Spleen (tissue), 11 donors: ENCODE measurements around the gene VAMP1. TPM values are rescaled to one million over a fixed set of nuclear protein-coding genes. Genes with fewer than 3 reads are reported as not detected.

Source experiments
- DNase-seq: peaks from one replicate; pipeline ENCODE4 v3.0.0-alpha.2; 2020
- H3K27ac ChIP-seq, 8 donors: fragments of 200-600 bp; sonication (generic) in 7 of 8; 1 replicate in 4 of 8; 2 replicates in 4 of 8; pipeline versions ENCODE4 v1.5.0 to v1.8.0; 2016 to 2021; ENCODE audit warnings: inconsistent platforms in 4 of 8, mild to moderate bottlenecking in 4 of 8, moderate library complexity in 1 of 8
- H3K27me3 ChIP-seq, 7 donors: fragments of 200-600 bp; sonication (generic) in 6 of 7; replicated peaks in 1 of 7; 1 replicate in 4 of 7; 2 replicates in 3 of 7; pipeline versions ENCODE4 v1.5.0 to v1.8.0; 2016 to 2021; ENCODE audit warnings: inconsistent platforms in 3 of 7, mild to moderate bottlenecking in 1 of 7
- H3K36me3 ChIP-seq, 6 donors: fragments of 200-600 bp; sonication (generic) in 5 of 6; 1 replicate in 4 of 6; 2 replicates in 2 of 6; pipeline versions ENCODE4 v1.5.0 to v1.8.0; 2016 to 2021; ENCODE audit warnings: inconsistent platforms in 2 of 6
- H3K4me1 ChIP-seq, 6 donors: fragments of 200-600 bp; sonication (generic) in 5 of 6; 1 replicate in 3 of 6; 2 replicates in 3 of 6; pipeline versions ENCODE4 v1.5.0 to v1.8.0; 2016 to 2021; ENCODE audit warnings: inconsistent platforms in 3 of 6
- H3K4me3 ChIP-seq, 8 donors: fragments of 200-600 bp; sonication (generic) in 7 of 8; 1 replicate in 4 of 8; 2 replicates in 4 of 8; pipeline versions ENCODE4 v1.5.0 to v1.8.0; 2016 to 2021; ENCODE audit warnings: inconsistent platforms in 4 of 8, mild to moderate bottlenecking in 4 of 8, moderate library complexity in 2 of 8
- H3K9me3 ChIP-seq, 8 donors: fragments of 200-600 bp; sonication (generic) in 7 of 8; 1 replicate in 4 of 8; 2 replicates in 4 of 8; pipeline versions ENCODE4 v1.5.0 to v1.8.0; 2016 to 2021; ENCODE audit warnings: inconsistent platforms in 4 of 8
- CTCF ChIP-seq, 11 experiments: fragments of 200-600 bp in 7 of 11; fragments of 450-650 bp in 4 of 11; sonication (generic) in 4 of 11; IDR thresholded peaks in 8 of 11; conservative IDR thresholded peaks in 3 of 11; 1 replicate in 7 of 11; 2 replicates in 4 of 11; pipeline versions ENCODE4 v1.4.0 to v1.8.0; 2016 to 2021; ENCODE audit warnings: antibody characterized with exemption in 11 of 11, inconsistent platforms in 4 of 11, mild to moderate bottlenecking in 1 of 11
- POLR2A ChIP-seq, 3 donors: fragments of 450-650 bp; IDR thresholded peaks; one replicate each; pipeline ENCODE4 v1.5.1; 2017; ENCODE audit warnings: antibody characterized with exemption in 3 of 3, mild to moderate bottlenecking in 1 of 3
- POLR2AphosphoS5 ChIP-seq, 3 donors: sonication (generic); formaldehyde crosslinking; IDR thresholded peaks; one replicate each; pipeline ENCODE4 v1.5.1; 2017; ENCODE audit warnings: antibody characterized with exemption in 3 of 3
- WGBS, 5 donors: extraction: QIAGEN DNeasy Blood & Tissue Kit in 3 of 5; methylation state at CpG; one replicate each; pipeline versions ENCODE4 v1.1.5 to v1.1.7; 2013 to 2018; 5-methylcytosine and 5-hydroxymethylcytosine counted together
- intact Hi-C: fragments of 100-400 bp; cut with DNase I; formaldehyde crosslinking; loops from one replicate; pipeline ENCODE4 v1.15.0; 2023; ENCODE audit warnings: low total_unique reads
- polyA plus RNA-seq, 3 donors: library from polyadenylated mRNA; stranded (reverse); fragments of 200-250 nt; gene quantifications; one replicate each; pipeline ENCODE4 v1.2.1, GENCODE V29; 2013
- total RNA-seq, 7 donors: library from RNA; depleted of rRNA in 3 of 7; stranded (reverse); fragments of >200 nt in 3 of 7; fragmentation: NEBNext Ultra II Directional in 4 of 7; extraction: Animal tissue kit (Norgen Biotek cat#: 25700) in 4 of 7; gene quantifications; one replicate each; pipeline versions ENCODE4 v1.1.0 to v1.2.1, GENCODE V29; 2016 to 2021
- donor health status: healthy with polysubstance abuse.
- donor health status: DM: no; HTN: no; CAD: no; lungs with moderate emphysema.
- donor health status: DM: no; HTN: no; CAD: no.
- donor health status: Bipolar disorder and iron deficiency.
- donor health status: healthy.
- donor health status: DM: no; HTN: no; CAD: no.
- donor health status: DM: yes; HTN: yes; CAD: no.

Gene VAMP1
- total and polyA plus RNA-seq, 10 donors: 11.0 to 32.5 (median 21.0) TPM

DNA sequence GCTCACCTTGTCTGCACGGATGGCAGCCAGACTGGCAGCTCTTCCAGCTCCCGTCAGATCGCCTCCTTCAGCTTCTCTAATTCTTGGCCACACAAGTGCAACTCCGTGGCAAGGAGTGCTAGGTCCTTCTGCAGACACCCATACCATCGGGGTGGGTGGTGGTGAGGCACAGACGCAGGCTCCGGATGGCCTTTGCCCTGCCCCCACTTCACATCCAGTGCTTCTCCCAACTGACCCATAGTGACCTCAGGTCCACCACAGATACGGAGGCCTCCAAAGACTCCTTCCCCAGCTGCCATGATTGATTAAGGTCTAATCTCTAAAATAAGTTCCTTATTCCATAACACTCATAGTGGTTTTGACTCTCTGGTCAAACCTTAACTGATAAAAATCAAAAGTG, 45.6 kb downstream of the VAMP1 start:
- intact Hi-C loops: loop anchor here (5.0 kb wide), 3 partner anchors 37 to 112 kb away; partner anchors contain the start of gene VAMP1
- Histone ChIP-seq H3K9me3 (no peaks in the 10 kb centered on the region), H3K36me3 (no peaks in the 10 kb centered on the region), H3K4me3 (no peak overlapping the region), H3K27me3 (no peaks in the 10 kb centered on the region), H3K27ac (peak overlapping the region in 3 of 8 donors; percentile 82 to 88 (median 86)), H3K4me1 (peaks cover 4 to 64% (median 40%) of the 10 kb centered on the region in 6 donors)
- no peak for DNase-seq
- TF ChIP-seq CTCF (IDR thresholded peaks at IDR 0.05 in 8 of 11, conservative IDR thresholded peaks at IDR 0.05 in 3 of 11) (no peak), POLR2AphosphoS5 (IDR thresholded peaks at IDR 0.05) (no peak), POLR2A (IDR thresholded peaks at IDR 0.05) (no peak)
- WGBS, 5 donors: 78 to 91% (median 83%) methylated on average over 7 to 8 of the region's 8 CpGs

- Histone ChIP-seq H3K9me3 (no peaks in the 10 kb centered on the region), H3K4me1 (peaks cover 4 to 59% (median 38%) of the 10 kb centered on the region in 6 donors), H3K36me3 (no peaks in the 10 kb centered on the region), H3K4me3 (peak overlapping the region in 1 of 8 donors; percentile 20), H3K27me3 (no peaks in the 10 kb centered on the region), H3K27ac (peak overlapping the region in 4 of 8 donors; percentile 42 to 88 (median 64))
- no peak for DNase-seq
- 43 to 66% (median 49%) methylated on average over 6 of the region's 6 CpGs for WGBS, 5 donors
- TF ChIP-seq POLR2A (IDR thresholded peaks at IDR 0.05): no peak
- TF ChIP-seq POLR2AphosphoS5 (IDR thresholded peaks at IDR 0.05): peak in 1 of 3 donors; percentile 1
- intact Hi-C loops: loop anchor here (5.0 kb wide), 2 partner anchors 48 to 113 kb away; partner anchors contain the start of gene VAMP1
Measured at GRCh38 chr12:6424008-6424347, 46.5 kb downstream of the VAMP1 start.

DNA sequence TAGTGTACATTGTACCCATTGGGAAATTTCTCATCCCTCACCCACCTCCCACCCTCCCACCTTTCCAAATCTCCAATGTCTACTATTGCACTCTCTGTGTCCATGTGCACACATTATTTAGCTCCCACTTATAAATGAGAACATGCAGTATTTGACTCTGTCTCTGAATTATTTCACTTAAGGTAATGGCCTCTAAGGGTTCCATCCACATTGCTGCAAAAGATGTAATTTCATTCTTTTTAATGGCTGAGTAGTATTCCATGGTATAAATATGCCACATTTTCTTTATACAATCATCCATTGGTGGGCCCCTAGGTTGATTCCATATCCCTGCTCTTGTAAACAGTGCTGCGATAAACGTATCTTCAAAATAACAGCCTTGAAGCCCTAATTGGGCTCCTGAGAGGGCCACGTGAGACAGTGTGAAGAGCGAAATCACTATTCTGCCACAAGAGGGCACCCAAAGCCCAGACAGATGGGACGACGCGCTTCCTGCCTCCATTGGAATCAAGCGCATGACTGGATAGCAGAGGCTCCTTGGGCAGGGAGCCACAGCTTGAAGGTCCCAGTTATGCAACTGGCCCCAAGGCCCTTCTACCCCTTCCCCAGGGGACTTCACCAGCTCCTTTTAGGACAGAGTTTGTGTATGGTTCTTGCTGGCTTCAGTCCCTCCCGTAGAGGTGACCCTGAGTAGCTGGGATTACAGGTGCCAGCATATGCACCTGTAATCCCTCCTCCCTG, 47.0 kb downstream of the VAMP1 start:
- H3K27ac ChIP-seq: peak overlapping the region in 4 of 8 donors; percentile 42 to 88 (median 64)
- DNase-seq: peak; percentile 90
- peak; percentile 89 to 98 (median 92) for TF ChIP-seq CTCF (IDR thresholded peaks at IDR 0.05 in 8 of 11, conservative IDR thresholded peaks at IDR 0.05 in 3 of 11)
- peak; percentile 21 to 88 (median 78) for TF ChIP-seq POLR2AphosphoS5 (IDR thresholded peaks at IDR 0.05)
- no peak for TF ChIP-seq POLR2A (IDR thresholded peaks at IDR 0.05)

GRCh38 chr12:6420364-6420763, 50.1 kb downstream of the VAMP1 start:
- H3K27me3 ChIP-seq: no peaks in the 10 kb centered on the region
- WGBS, 5 donors: 85 to 97% (median 93%) methylated on average over 4 of the region's 4 CpGs
- no peaks in the 10 kb centered on the region for H3K36me3 ChIP-seq
- H3K27ac ChIP-seq: no peak overlapping the region
- TF ChIP-seq POLR2AphosphoS5 (IDR thresholded peaks at IDR 0.05) (no peak), POLR2A (IDR thresholded peaks at IDR 0.05) (no peak), CTCF (IDR thresholded peaks at IDR 0.05 in 8 of 11, conservative IDR thresholded peaks at IDR 0.05 in 3 of 11) (no peak)
- intact Hi-C loops: loop anchor here (5.0 kb wide), 2 partner anchors 52 to 117 kb away; partner anchors contain the start of gene VAMP1
- peaks cover 4 to 48% (median 18%) of the 10 kb centered on the region in 6 donors for H3K4me1 ChIP-seq
- DNase-seq: no peak
- H3K9me3 ChIP-seq: no peaks in the 10 kb centered on the region
- H3K4me3 ChIP-seq: no peak overlapping the region

More for the DNA sequence above, 47.0 kb downstream of the VAMP1 start:
- no peaks in the 10 kb centered on the region for H3K27me3 ChIP-seq
- H3K4me3 ChIP-seq: peak overlapping the region in 1 of 8 donors; percentile 20
- 0 to 9% (median 7%) methylated on average over 8 to 9 of the region's 9 CpGs for WGBS, 5 donors
- H3K9me3 ChIP-seq: no peaks in the 10 kb centered on the region
- intact Hi-C loops: loop anchor here (5.0 kb wide), 2 partner anchors 49 to 114 kb away; partner anchors contain the start of gene VAMP1
- H3K36me3 ChIP-seq: no peaks in the 10 kb centered on the region
- peaks cover 4 to 61% (median 40%) of the 10 kb centered on the region in 6 donors for H3K4me1 ChIP-seq
